HEK293 (cell line): ENCODE data around the gene TRIM29.

ENCODE experiments used
- CTCF ChIA-PET: fragments of 350-600 bp; formaldehyde crosslinking; extraction: SDS; loops from one replicate; lab custom pipeline; 2021; ENCODE audit warnings: antibody characterized with exemption; lab: Yijun Ruan, JAX
- POLR2A ChIA-PET: fragments of 300-600 bp; formaldehyde crosslinking; extraction: SDS; loops from one replicate; lab custom pipeline; 2020; ENCODE audit warnings: antibody characterized with exemption, inconsistent platforms; lab: Yijun Ruan, JAX
- H3K27ac ChIP-seq: fragments of 200-500 bp; sonication (Bioruptor generic); 2 replicates; pipeline ENCODE4 v1.5.1; 2014; ENCODE audit warnings: low read depth, low read length, control low read depth, inconsistent platforms; ENCODE audit errors: extremely low read depth
- H3K36me3 ChIP-seq, 2 experiments: fragments of 200-500 bp in 1 of 2; sonication (Bioruptor generic) in 1 of 2; 1 replicate in 1 of 2; 2 replicates in 1 of 2; pipeline ENCODE4 v1.5.1; 2014 to 2017; ENCODE audit warnings: inconsistent platforms in 2 of 2, low read length in 2 of 2; ENCODE audit not compliant: control insufficient read depth in 2 of 2, insufficient read depth in 1 of 2
- H3K4me1 ChIP-seq: fragments of 200-500 bp; sonication (Bioruptor generic); 2 replicates; pipeline ENCODE4 v1.5.1; 2014; ENCODE audit warnings: mild to moderate bottlenecking, low read length, inconsistent platforms; ENCODE audit not compliant: control insufficient read depth, insufficient read depth
- H3K4me3 ChIP-seq: 2 replicates; pipeline ENCODE4 v1.5.1; 2011; ENCODE audit warnings: low read depth, mild to moderate bottlenecking, control low read depth, low read length, moderate library complexity
- H3K9me3 ChIP-seq: fragments of 200-500 bp; sonication (Bioruptor generic); 2 replicates; pipeline ENCODE4 v1.5.1; 2014; ENCODE audit warnings: low read depth, low read length, inconsistent platforms; ENCODE audit not compliant: control insufficient read depth, insufficient read depth
- FEZF1 ChIP-seq: fragments of 450-650 bp; formaldehyde crosslinking; IDR thresholded peaks from 2 replicates; pipeline ENCODE4 v1.5.1; 2016; ENCODE audit warnings: missing biosample characterization, missing genetic modification characterization
- GFI1B ChIP-seq: fragments of 450-650 bp; formaldehyde crosslinking; IDR thresholded peaks from 2 replicates; pipeline ENCODE4 v1.5.1; 2016; ENCODE audit warnings: missing biosample characterization, missing genetic modification characterization
- HOXD13 ChIP-seq: sonication (generic); formaldehyde crosslinking; IDR thresholded peaks from 2 replicates; pipeline ENCODE4 v1.8.0; 2022; ENCODE audit warnings: missing genetic modification reagents, borderline replicate concordance
- KLF1 ChIP-seq: fragments of 450-650 bp; formaldehyde crosslinking; IDR thresholded peaks from 2 replicates; pipeline ENCODE4 v1.5.1; 2016; ENCODE audit warnings: missing biosample characterization, missing genetic modification characterization
- KLF17 ChIP-seq: fragments of 450-650 bp; formaldehyde crosslinking; IDR thresholded peaks from 2 replicates; pipeline ENCODE4 v1.5.1; 2016; ENCODE audit warnings: missing biosample characterization, missing genetic modification characterization
- KLF7 ChIP-seq: fragments of 450-650 bp; formaldehyde crosslinking; IDR thresholded peaks from 2 replicates; pipeline ENCODE4 v1.5.1; 2016; ENCODE audit warnings: missing biosample characterization, missing genetic modification characterization, borderline replicate concordance
- MYNN ChIP-seq: fragments of 450-650 bp; formaldehyde crosslinking; IDR thresholded peaks from 2 replicates; pipeline ENCODE4 v1.5.1; 2016; ENCODE audit warnings: missing biosample characterization, missing genetic modification characterization, borderline replicate concordance
- PRDM1 ChIP-seq: fragments of 450-650 bp; formaldehyde crosslinking; IDR thresholded peaks from 2 replicates; pipeline ENCODE4; 2016; ENCODE audit warnings: missing biosample characterization, missing genetic modification characterization
- REPIN1 ChIP-seq: fragments of 450-650 bp; formaldehyde crosslinking; IDR thresholded peaks from 2 replicates; pipeline ENCODE4 v1.5.1; 2017; ENCODE audit warnings: missing biosample characterization, missing genetic modification characterization, low read depth
- REST ChIP-seq: fragments of 450-650 bp; formaldehyde crosslinking; IDR thresholded peaks from 2 replicates; pipeline ENCODE4 v1.5.1; 2016; ENCODE audit warnings: missing biosample characterization, missing genetic modification characterization
- ZBTB20 ChIP-seq: fragments of 450-650 bp; formaldehyde crosslinking; IDR thresholded peaks from 2 replicates; pipeline ENCODE4 v1.5.1; 2016; ENCODE audit warnings: missing biosample characterization, missing genetic modification characterization
- ZNF214 ChIP-seq: fragments of 450-650 bp; formaldehyde crosslinking; IDR thresholded peaks from 2 replicates; pipeline ENCODE4 v1.5.1; 2017; ENCODE audit warnings: missing biosample characterization, mild to moderate bottlenecking, missing genetic modification characterization, borderline replicate concordance
- ZNF292 ChIP-seq: fragments of 450-650 bp; formaldehyde crosslinking; IDR thresholded peaks from 2 replicates; pipeline ENCODE4 v1.5.1; 2016; ENCODE audit warnings: low read depth, missing biosample characterization, missing genetic modification characterization, borderline replicate concordance
- ZNF366 ChIP-seq: fragments of 450-650 bp; formaldehyde crosslinking; conservative IDR thresholded peaks from 2 replicates; pipeline ENCODE4 v1.5.1; 2016; ENCODE audit warnings: missing biosample characterization, missing genetic modification characterization
- ZNF473 ChIP-seq: fragments of 450-650 bp; formaldehyde crosslinking; IDR thresholded peaks from 2 replicates; pipeline ENCODE4 v1.5.1; 2017; ENCODE audit warnings: missing biosample characterization, missing genetic modification characterization
- ZNF561 ChIP-seq: fragments of 450-650 bp; IDR thresholded peaks from 2 replicates; pipeline ENCODE4 v1.5.1; 2018; ENCODE audit warnings: missing biosample characterization, missing genetic modification characterization, borderline replicate concordance
- ZNF585B ChIP-seq: fragments of 450-650 bp; formaldehyde crosslinking; IDR thresholded peaks from 2 replicates; pipeline ENCODE4 v1.5.1; 2016; ENCODE audit warnings: missing biosample characterization, missing genetic modification characterization
- ZNF596 ChIP-seq: fragments of 450-650 bp; IDR thresholded peaks from 2 replicates; pipeline ENCODE4 v1.5.0; 2018; ENCODE audit warnings: missing biosample characterization, mild to moderate bottlenecking, missing genetic modification characterization, moderate library complexity
- ZNF629 ChIP-seq: fragments of 450-650 bp; formaldehyde crosslinking; IDR thresholded peaks from 2 replicates; pipeline ENCODE4 v1.5.1; 2017; ENCODE audit warnings: missing biosample characterization, missing genetic modification characterization
- ZNF677 ChIP-seq: fragments of 450-650 bp; IDR thresholded peaks from 2 replicates; pipeline ENCODE4 v1.5.0; 2018; ENCODE audit warnings: missing biosample characterization, mild to moderate bottlenecking, missing genetic modification characterization, moderate library complexity
- ZNF747 ChIP-seq: fragments of 450-650 bp; formaldehyde crosslinking; IDR thresholded peaks from 2 replicates; pipeline ENCODE4 v1.5.1; 2016; ENCODE audit warnings: missing biosample characterization, missing genetic modification characterization
- ZNF792 ChIP-seq: fragments of 450-650 bp; formaldehyde crosslinking; IDR thresholded peaks from 2 replicates; pipeline ENCODE4 v1.5.1; 2016; ENCODE audit warnings: missing biosample characterization, missing genetic modification characterization
- ZSCAN18 ChIP-seq: fragments of 450-650 bp; formaldehyde crosslinking; IDR thresholded peaks from 2 replicates; pipeline ENCODE4 v1.5.1; 2016; ENCODE audit warnings: missing biosample characterization, missing genetic modification characterization
- TF ChIP-seq, protein P1 (sequence below): fragments of 450-650 bp; formaldehyde crosslinking; IDR thresholded peaks from 2 replicates; pipeline ENCODE4 v1.5.1; 2017; ENCODE audit warnings: missing biosample characterization, missing genetic modification characterization

TRIM29 gene

DNA sequence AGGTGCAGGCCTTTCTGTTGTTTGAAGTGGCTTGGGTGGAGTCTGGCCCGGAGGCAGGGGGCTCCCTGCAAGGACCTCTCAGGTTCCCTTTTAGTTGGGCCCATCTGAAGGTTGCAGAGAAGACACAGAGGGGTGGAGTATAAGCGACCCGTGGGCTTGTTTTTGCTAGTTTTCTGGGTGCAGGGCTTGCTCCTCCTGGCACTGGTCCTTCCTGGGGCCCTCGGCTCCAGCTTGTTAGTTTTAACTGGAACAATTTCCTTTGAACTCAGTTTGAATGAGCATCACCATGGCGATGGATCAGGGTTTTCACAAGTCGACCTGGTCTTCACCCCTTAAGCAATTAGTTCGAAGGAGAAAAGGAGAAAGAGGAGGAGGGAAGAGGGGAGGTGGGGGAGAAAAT is 44.5 kb upstream of the TRIM29 start:
- H3K9me3 ChIP-seq = no peaks in the 10 kb centered on the region
- no peaks in the 10 kb centered on the region for H3K36me3 ChIP-seq
- no peak overlapping the region for H3K4me3 ChIP-seq
- no peak overlapping the region for H3K27ac ChIP-seq
- H3K4me1 ChIP-seq = no peaks in the 10 kb centered on the region
- POLR2A ChIA-PET = no interaction called here
- CTCF ChIA-PET = interaction anchor here (0.6 to 1.5 kb wide), 9 partner anchors 10 to 873 kb away, joined by 3 to 5 read pairs (median 4); no protein-coding TSS in a partner anchor
- TF ChIP-seq REST (tag by site-specific recombination) (no peak), ZNF677 (tag by site-specific recombination) (no peak), KLF1 (tag by site-specific recombination) (no peak), ZNF747 (tag by site-specific recombination) (no peak), ZNF292 (tag by site-specific recombination) (no peak), ZNF473 (tag by site-specific recombination) (no peak), REPIN1 (tag by site-specific recombination) (no peak), ZBTB20 (tag by site-specific recombination) (no peak), GFI1B (tag by site-specific recombination) (no peak), ZNF596 (tag by site-specific recombination) (no peak), KLF17 (tag by site-specific recombination) (no peak), ZNF629 (tag by site-specific recombination) (no peak)

DNA sequence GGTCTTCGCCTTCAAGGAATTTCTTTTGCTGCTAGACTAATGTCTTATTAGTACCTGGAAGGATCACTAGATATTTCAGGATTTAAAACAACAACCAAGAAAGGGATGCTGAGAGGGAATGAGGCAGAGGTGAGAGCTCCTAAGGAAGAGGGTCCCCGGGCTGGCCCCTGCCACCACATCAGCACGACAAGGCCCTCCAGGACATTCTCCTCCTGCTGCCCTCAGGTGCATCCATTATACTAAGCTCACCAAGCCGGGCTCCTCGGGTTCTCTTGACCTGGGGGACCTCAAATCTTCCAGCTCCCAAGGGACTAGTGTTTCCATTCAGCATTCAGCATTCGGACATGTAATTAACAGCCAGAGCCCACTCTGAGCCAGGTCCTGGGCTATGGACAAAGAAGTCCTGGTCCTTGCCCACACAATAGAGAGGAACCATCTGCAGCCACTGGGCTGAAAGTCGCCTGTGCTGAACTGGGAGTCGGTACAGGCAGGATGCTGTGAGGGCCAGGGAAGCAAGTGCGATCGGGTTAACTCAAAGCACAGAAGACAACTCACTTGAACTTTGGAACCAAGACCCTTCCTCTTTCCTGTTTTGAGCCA is 43.6 kb upstream of the TRIM29 start:
- Histone ChIP-seq H3K9me3 (no peaks in the 10 kb centered on the region), H3K27ac (no peak overlapping the region), H3K4me1 (no peaks in the 10 kb centered on the region), H3K36me3 (no peaks in the 10 kb centered on the region), H3K4me3 (no peak overlapping the region)
- TF ChIP-seq ZSCAN18 (tag by site-specific recombination) (no peak), ZNF561 (no peak), ZNF792 (tag by site-specific recombination) (no peak), KLF7 (tag by site-specific recombination) (no peak), PRDM1 (tag by site-specific recombination) (no peak), MYNN (tag by site-specific recombination) (no peak), HOXD13 (no peak), FEZF1 (tag by site-specific recombination) (no peak), ZNF585B (tag by site-specific recombination) (no peak), ZNF366 (tag by site-specific recombination) (no peak), ZNF214 (tag by site-specific recombination) (no peak)
- TF ChIP-seq, protein P1, sequence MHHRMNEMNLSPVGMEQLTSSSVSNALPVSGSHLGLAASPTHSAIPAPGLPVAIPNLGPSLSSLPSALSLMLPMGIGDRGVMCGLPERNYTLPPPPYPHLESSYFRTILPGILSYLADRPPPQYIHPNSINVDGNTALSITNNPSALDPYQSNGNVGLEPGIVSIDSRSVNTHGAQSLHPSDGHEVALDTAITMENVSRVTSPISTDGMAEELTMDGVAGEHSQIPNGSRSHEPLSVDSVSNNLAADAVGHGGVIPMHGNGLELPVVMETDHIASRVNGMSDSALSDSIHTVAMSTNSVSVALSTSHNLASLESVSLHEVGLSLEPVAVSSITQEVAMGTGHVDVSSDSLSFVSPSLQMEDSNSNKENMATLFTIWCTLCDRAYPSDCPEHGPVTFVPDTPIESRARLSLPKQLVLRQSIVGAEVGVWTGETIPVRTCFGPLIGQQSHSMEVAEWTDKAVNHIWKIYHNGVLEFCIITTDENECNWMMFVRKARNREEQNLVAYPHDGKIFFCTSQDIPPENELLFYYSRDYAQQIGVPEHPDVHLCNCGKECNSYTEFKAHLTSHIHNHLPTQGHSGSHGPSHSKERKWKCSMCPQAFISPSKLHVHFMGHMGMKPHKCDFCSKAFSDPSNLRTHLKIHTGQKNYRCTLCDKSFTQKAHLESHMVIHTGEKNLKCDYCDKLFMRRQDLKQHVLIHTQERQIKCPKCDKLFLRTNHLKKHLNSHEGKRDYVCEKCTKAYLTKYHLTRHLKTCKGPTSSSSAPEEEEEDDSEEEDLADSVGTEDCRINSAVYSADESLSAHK (tag by site-specific recombination) = no peak
- ChIA-PET CTCF (interaction anchor here (0.6 to 4.6 kb wide), 8 partner anchors 9 to 176 kb away, joined by 3 to 33 read pairs (median 4); no protein-coding TSS in a partner anchor), POLR2A (interaction anchor here (0.6 kb wide), 1 partner anchor 778 kb away, joined by 6 read pairs; no protein-coding TSS in a partner anchor)
